ENCODE measurements around the gene SRC. TPM values are rescaled to one million over a fixed set of nuclear protein-coding genes. Genes with fewer than 3 reads are reported as not detected.

The SRC gene
- total and polyA plus RNA-seq, 10 donors = 7.0 to 68.0 (median 31.2) TPM

- TF ChIP-seq POLR2A (IDR thresholded peaks at IDR 0.05) (no peak), POLR2AphosphoS5 (IDR thresholded peaks at IDR 0.05) (peak in 1 of 3 donors; percentile 33)
- peak overlapping the region in 2 of 8 donors; percentile 76 to 77 for H3K27ac ChIP-seq
- peaks cover 0 to 59% (median 23%) of the 10 kb centered on the region in 6 donors for H3K4me1 ChIP-seq
- 81 to 89% (median 85%) methylated on average over 19 to 23 of the region's 23 CpGs for WGBS, 5 donors
- no peaks in the 10 kb centered on the region for H3K27me3 ChIP-seq (replicated peaks in 1 of 7)
- peaks cover 0 to 5% (median 0%) of the 10 kb centered on the region in 6 donors for H3K36me3 ChIP-seq
- DNase-seq = peak; percentile 70
- intact Hi-C loops (cut with DNase I; ENCODE audit: low total_unique reads) = no loop called here
- no peaks in the 10 kb centered on the region for H3K9me3 ChIP-seq
- H3K4me3 ChIP-seq = no peak overlapping the region
Measured at GRCh38 chr20:37358366-37359150, 12.6 kb downstream of the SRC start.

- peak; percentile 30 for DNase-seq
- WGBS, 5 donors = 76 to 86% (median 81%) methylated on average over 9 of the region's 9 CpGs
- H3K27ac ChIP-seq = peak overlapping the region in 1 of 8 donors; percentile 76
- peaks cover 0 to 64% (median 23%) of the 10 kb centered on the region in 6 donors for H3K4me1 ChIP-seq
- H3K9me3 ChIP-seq = no peaks in the 10 kb centered on the region
- H3K36me3 ChIP-seq = no peaks in the 10 kb centered on the region
- TF ChIP-seq POLR2A (IDR thresholded peaks at IDR 0.05) = no peak
- no peak for TF ChIP-seq POLR2AphosphoS5 (IDR thresholded peaks at IDR 0.05)
- TF ChIP-seq CTCF (IDR thresholded peaks at IDR 0.05 in 8 of 11, conservative IDR thresholded peaks at IDR 0.05 in 3 of 11) = no peak
- no peaks in the 10 kb centered on the region for H3K27me3 ChIP-seq (replicated peaks in 1 of 7)
- H3K4me3 ChIP-seq = no peak overlapping the region
- intact Hi-C loops (cut with DNase I; ENCODE audit: low total_unique reads) = no loop called here
Measured at GRCh38 chr20:37359331-37359730, 13.4 kb downstream of the SRC start.

GRCh38 chr20:37359836-37360235 is 13.9 kb downstream of the SRC start:
- no peak for DNase-seq
- Histone ChIP-seq H3K27me3 (replicated peaks in 1 of 7) (no peaks in the 10 kb centered on the region), H3K4me1 (peaks cover 0 to 67% (median 23%) of the 10 kb centered on the region in 6 donors), H3K9me3 (no peaks in the 10 kb centered on the region), H3K36me3 (no peaks in the 10 kb centered on the region), H3K27ac (no peak overlapping the region), H3K4me3 (no peak overlapping the region)
- 86 to 88% (median 87%) methylated on average over 5 of the region's 5 CpGs for WGBS, 5 donors
- TF ChIP-seq POLR2AphosphoS5 (IDR thresholded peaks at IDR 0.05) (no peak), CTCF (IDR thresholded peaks at IDR 0.05 in 8 of 11, conservative IDR thresholded peaks at IDR 0.05 in 3 of 11) (no peak), POLR2A (IDR thresholded peaks at IDR 0.05) (no peak)
- intact Hi-C loops (cut with DNase I; ENCODE audit: low total_unique reads) = no loop called here

- H3K27me3 ChIP-seq (replicated peaks in 1 of 7) = no peaks in the 10 kb centered on the region
- WGBS, 5 donors = 86 to 91% (median 87%) methylated on average over 6 of the region's 6 CpGs
- peaks cover 0 to 2% (median 0%) of the 10 kb centered on the region in 6 donors for H3K36me3 ChIP-seq
- intact Hi-C loops (cut with DNase I; ENCODE audit: low total_unique reads) = no loop called here
- H3K4me1 ChIP-seq = peaks cover 0 to 67% (median 24%) of the 10 kb centered on the region in 6 donors
- TF ChIP-seq POLR2A (IDR thresholded peaks at IDR 0.05) (no peak), CTCF (IDR thresholded peaks at IDR 0.05 in 8 of 11, conservative IDR thresholded peaks at IDR 0.05 in 3 of 11) (no peak), POLR2AphosphoS5 (IDR thresholded peaks at IDR 0.05) (no peak)
- no peak overlapping the region for H3K27ac ChIP-seq
- H3K9me3 ChIP-seq = no peaks in the 10 kb centered on the region
- no peak overlapping the region for H3K4me3 ChIP-seq
- DNase-seq = no peak
Measured at GRCh38 chr20:37360391-37361115, 14.6 kb downstream of the SRC start.
